ENCODE results near the gene ESF1.

GRCh38 chr20:13694420-13695150, 90.1 kb downstream of the ESF1 start:
- no peak for TF ChIP-seq CTCF (conservative IDR thresholded peaks at IDR 0.05; ENCODE audit: low read depth in 2 of 2)
- no peak for TF ChIP-seq EZH2 (IDR thresholded peaks at IDR 0.05; ENCODE audit: low read depth, unreplicated experiment)
- no peak for TF ChIP-seq ZNF331 (CRISPR knock-in tag; IDR thresholded peaks at IDR 0.05; ENCODE audit: low read depth)
- TF ChIP-seq EZH2phosphoT487 (IDR thresholded peaks at IDR 0.05; ENCODE audit: unreplicated experiment): no peak
- TF ChIP-seq NANOG (IDR thresholded peaks at IDR 0.05; ENCODE audit: borderline replicate concordance): no peak
- TF ChIP-seq REST (IDR thresholded peaks at IDR 0.05; ENCODE audit: unreplicated experiment): no peak
- TF ChIP-seq POLR2AphosphoS5 (IDR thresholded peaks at IDR 0.05; ENCODE audit: low read depth): no peak
- no peak for TF ChIP-seq ETS1 (IDR thresholded peaks at IDR 0.05)
- no peak for TF ChIP-seq ZNF462 (CRISPR knock-in tag; IDR thresholded peaks at IDR 0.05)
- TF ChIP-seq STAT1 (IDR thresholded peaks at IDR 0.05; ENCODE audit: unreplicated experiment): no peak
